ENCODE data around the gene SYT1. TPM values are rescaled to one million over a fixed set of nuclear protein-coding genes. Genes with fewer than 3 reads are reported as not detected.

Gene SYT1
- total RNA-seq, 1 experiment from 2014 or later: 80.9 TPM

DNA sequence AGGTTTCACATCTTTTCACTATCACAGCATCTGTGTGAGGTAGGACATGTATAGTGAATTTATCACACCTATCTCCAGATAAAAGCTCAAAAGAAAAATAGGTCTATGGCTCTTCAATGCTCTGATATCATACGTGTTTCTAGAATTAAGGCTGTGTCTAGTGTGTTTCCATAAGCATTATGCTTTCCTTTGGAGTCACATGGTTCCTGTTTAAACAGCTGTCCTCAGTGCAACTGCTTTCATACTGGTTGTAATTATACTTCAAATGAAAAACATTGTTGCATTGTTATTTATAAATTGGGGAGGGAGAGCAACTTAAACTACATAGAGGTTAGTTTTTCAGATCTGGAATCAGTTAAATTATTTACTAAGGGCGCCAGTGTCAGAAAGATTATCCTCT is 151.6 kb downstream of the SYT1 start:
- Histone ChIP-seq H3K36me3 (ENCODE audit: insufficient read depth, low read length, poor library complexity, severe bottlenecking) (no peaks in the 10 kb centered on the region), H3K27ac (ENCODE audit: low read depth, low read length, poor library complexity, severe bottlenecking) (no peak overlapping the region), H3K9me3 (ENCODE audit: low read depth, low read length, poor library complexity, severe bottlenecking) (no peaks in the 10 kb centered on the region), H3K4me1 (ENCODE audit: insufficient read depth, low read length, poor library complexity, severe bottlenecking) (peaks cover 40% of the 10 kb centered on the region), H3K27me3 (replicated peaks; ENCODE audit: insufficient read depth, low read depth, low read length, poor library complexity) (no peaks in the 10 kb centered on the region), H3K4me3 (ENCODE audit: low read depth, low read length, poor library complexity, severe bottlenecking) (no peak overlapping the region)
- POLR2A ChIA-PET (ENCODE audit: low non-redundant PET): no interaction called here
- intact Hi-C loops (cut with micrococcal nuclease; ENCODE audit: unreplicated experiment): no loop called here
- TF ChIP-seq, protein P1, sequence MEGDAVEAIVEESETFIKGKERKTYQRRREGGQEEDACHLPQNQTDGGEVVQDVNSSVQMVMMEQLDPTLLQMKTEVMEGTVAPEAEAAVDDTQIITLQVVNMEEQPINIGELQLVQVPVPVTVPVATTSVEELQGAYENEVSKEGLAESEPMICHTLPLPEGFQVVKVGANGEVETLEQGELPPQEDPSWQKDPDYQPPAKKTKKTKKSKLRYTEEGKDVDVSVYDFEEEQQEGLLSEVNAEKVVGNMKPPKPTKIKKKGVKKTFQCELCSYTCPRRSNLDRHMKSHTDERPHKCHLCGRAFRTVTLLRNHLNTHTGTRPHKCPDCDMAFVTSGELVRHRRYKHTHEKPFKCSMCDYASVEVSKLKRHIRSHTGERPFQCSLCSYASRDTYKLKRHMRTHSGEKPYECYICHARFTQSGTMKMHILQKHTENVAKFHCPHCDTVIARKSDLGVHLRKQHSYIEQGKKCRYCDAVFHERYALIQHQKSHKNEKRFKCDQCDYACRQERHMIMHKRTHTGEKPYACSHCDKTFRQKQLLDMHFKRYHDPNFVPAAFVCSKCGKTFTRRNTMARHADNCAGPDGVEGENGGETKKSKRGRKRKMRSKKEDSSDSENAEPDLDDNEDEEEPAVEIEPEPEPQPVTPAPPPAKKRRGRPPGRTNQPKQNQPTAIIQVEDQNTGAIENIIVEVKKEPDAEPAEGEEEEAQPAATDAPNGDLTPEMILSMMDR (conservative IDR thresholded peaks at IDR 0.05; ENCODE audit: low read depth, low read length): no peak
- no peak for TF ChIP-seq EZH2 (IDR thresholded peaks at IDR 0.05; ENCODE audit: borderline replicate concordance, low read depth, low read length, poor library complexity, severe bottlenecking)
- CTCF ChIA-PET: no interaction called here
- no TSS peak for BruUV-seq (replicated peaks)
- no peak for DNase-seq (ENCODE audit: low spot score)

DNA sequence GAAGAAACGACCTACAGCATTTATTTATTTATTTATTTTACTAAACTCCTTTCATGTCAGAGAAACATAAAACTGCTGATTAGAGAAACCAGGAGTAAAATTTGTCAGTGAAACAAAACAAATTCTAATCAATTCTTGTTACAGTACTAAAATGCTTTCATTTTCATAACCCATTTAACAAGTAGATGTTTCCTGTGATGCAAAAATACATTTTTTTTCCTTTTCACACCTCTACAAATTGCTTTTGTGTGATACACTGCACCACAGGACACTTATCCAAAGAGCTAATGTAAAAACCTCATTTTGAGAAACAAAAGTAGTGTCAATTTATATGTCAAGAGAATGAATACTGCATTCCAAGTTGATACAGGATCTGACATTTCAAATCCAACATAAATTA is 155.1 kb downstream of the SYT1 start:
- intact Hi-C loops (cut with micrococcal nuclease; ENCODE audit: unreplicated experiment): no loop called here
- ChIA-PET POLR2A (ENCODE audit: low non-redundant PET) (no interaction called here), CTCF (no interaction called here)
- no peak overlapping the region for H3K27ac ChIP-seq (ENCODE audit: low read depth, low read length, poor library complexity, severe bottlenecking)
- TF ChIP-seq EZH2 (IDR thresholded peaks at IDR 0.05; ENCODE audit: borderline replicate concordance, low read depth, low read length, poor library complexity, severe bottlenecking): no peak
- TF ChIP-seq, protein P1 (conservative IDR thresholded peaks at IDR 0.05; ENCODE audit: low read depth, low read length): no peak
- H3K4me1 ChIP-seq (ENCODE audit: insufficient read depth, low read length, poor library complexity, severe bottlenecking): peaks cover 54% of the 10 kb centered on the region
- H3K27me3 ChIP-seq (replicated peaks; ENCODE audit: insufficient read depth, low read depth, low read length, poor library complexity): no peaks in the 10 kb centered on the region
- no peaks in the 10 kb centered on the region for H3K36me3 ChIP-seq (ENCODE audit: insufficient read depth, low read length, poor library complexity, severe bottlenecking)
- no peak overlapping the region for H3K4me3 ChIP-seq (ENCODE audit: low read depth, low read length, poor library complexity, severe bottlenecking)
- H3K9me3 ChIP-seq (ENCODE audit: low read depth, low read length, poor library complexity, severe bottlenecking): no peaks in the 10 kb centered on the region
- no peak for DNase-seq (ENCODE audit: low spot score)
- BruUV-seq (replicated peaks): no TSS peak

DNA sequence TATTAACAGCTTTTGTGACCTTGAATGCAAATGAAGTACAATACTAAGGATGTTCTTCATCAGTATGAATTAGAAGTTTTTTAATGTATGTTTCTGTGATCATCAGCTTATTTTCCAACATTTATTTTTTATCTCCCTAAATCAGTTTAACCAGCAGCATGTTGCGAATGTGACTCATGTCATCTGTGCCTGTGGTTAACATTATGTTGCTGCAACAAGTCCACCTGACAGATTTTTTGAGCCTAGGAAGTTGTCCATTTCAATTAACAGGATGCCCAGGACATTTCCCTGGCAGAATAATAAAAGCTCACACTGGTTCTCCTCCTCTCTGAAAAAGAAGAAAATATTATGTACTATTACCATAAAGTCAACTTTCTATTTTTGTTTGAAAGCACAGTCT is 155.5 kb downstream of the SYT1 start:
- Histone ChIP-seq H3K4me1 (ENCODE audit: insufficient read depth, low read length, poor library complexity, severe bottlenecking) (peaks cover 58% of the 10 kb centered on the region), H3K4me3 (ENCODE audit: low read depth, low read length, poor library complexity, severe bottlenecking) (no peak overlapping the region), H3K36me3 (ENCODE audit: insufficient read depth, low read length, poor library complexity, severe bottlenecking) (no peaks in the 10 kb centered on the region), H3K27ac (ENCODE audit: low read depth, low read length, poor library complexity, severe bottlenecking) (no peak overlapping the region), H3K9me3 (ENCODE audit: low read depth, low read length, poor library complexity, severe bottlenecking) (no peaks in the 10 kb centered on the region), H3K27me3 (replicated peaks; ENCODE audit: insufficient read depth, low read depth, low read length, poor library complexity) (no peaks in the 10 kb centered on the region)
- ChIA-PET CTCF (no interaction called here), POLR2A (ENCODE audit: low non-redundant PET) (no interaction called here)
- TF ChIP-seq EZH2 (IDR thresholded peaks at IDR 0.05; ENCODE audit: borderline replicate concordance, low read depth, low read length, poor library complexity, severe bottlenecking): no peak
- TF ChIP-seq, protein P1 (conservative IDR thresholded peaks at IDR 0.05; ENCODE audit: low read depth, low read length): no peak
- DNase-seq (ENCODE audit: low spot score): no peak
- intact Hi-C loops (cut with micrococcal nuclease; ENCODE audit: unreplicated experiment): no loop called here
- no TSS peak for BruUV-seq (replicated peaks)

Measured in A673 (cell line).